Skeletal muscle satellite cell (primary cell): ENCODE data around the gene WIPF1. TPM values are rescaled to one million over a fixed set of nuclear protein-coding genes. Genes with fewer than 3 reads are reported as not detected.

Source experiments
- H3K27me3 ChIP-seq: 2 replicates; pipeline ENCODE4 v1.7.0; 2013; ENCODE audit warnings: low read length; ENCODE audit not compliant: control insufficient read depth, insufficient read depth
- H3K36me3 ChIP-seq: 2 replicates; pipeline ENCODE4 v1.7.0; 2013; ENCODE audit warnings: mild to moderate bottlenecking, control low read depth, low read length; ENCODE audit not compliant: insufficient read depth
- H3K4me1 ChIP-seq: 2 replicates; pipeline ENCODE4 v1.7.0; 2013; ENCODE audit warnings: low read length; ENCODE audit not compliant: control insufficient read depth, insufficient read depth
- H3K4me2 ChIP-seq: 2 replicates; pipeline ENCODE4 v1.7.0; 2013; ENCODE audit warnings: mild to moderate bottlenecking, low read length
- H3K4me3 ChIP-seq: 2 replicates; pipeline ENCODE4 v1.7.0; 2013; ENCODE audit warnings: low read length
- H3K9ac ChIP-seq: 2 replicates; pipeline ENCODE4 v1.7.0; 2013; ENCODE audit warnings: mild to moderate bottlenecking, low read depth, low read length, moderate library complexity
- H3K9me3 ChIP-seq: replicated peaks from 2 replicates; pipeline ENCODE4 v1.7.0; 2013; ENCODE audit warnings: mild to moderate bottlenecking, control low read depth, low read length
- total RNA-seq: library from RNA; depleted of rRNA; stranded (reverse); fragments of >200 nt; gene quantifications from 2 replicates; pipeline ENCODE4 v1.2.3, GENCODE V29; 2012; rRNA removed

The WIPF1 gene
- 15.7 and 19.0 TPM in 2 replicates for total RNA-seq

- no peaks in the 10 kb centered on the region for H3K9me3 ChIP-seq
- no peaks in the 10 kb centered on the region for H3K36me3 ChIP-seq
- H3K27me3 ChIP-seq, result no peaks in the 10 kb centered on the region
- peak within 1 kb of the TSS; percentile 38 for H3K4me2 ChIP-seq
- peak within 1 kb of the TSS; percentile 24 for H3K9ac ChIP-seq
- H3K4me1 ChIP-seq, result peaks cover 41% of the 10 kb centered on the region
- H3K4me3 ChIP-seq, result peak within 1 kb of the TSS; percentile 11
These were observed at the start of gene WIPF1 for GRCh38 chr2:174597345-174598047. WIPF1 (minus strand) TSS chr2:174597804; CDS start chr2:174585573, 12,231 bp downstream.

GRCh38 chr2:174645296-174645695 lies 47.7 kb upstream of the WIPF1 start:
- Histone ChIP-seq H3K4me3 (no peak overlapping the region), H3K9me3 (no peaks in the 10 kb centered on the region), H3K36me3 (no peaks in the 10 kb centered on the region), H3K4me2 (no peak overlapping the region), H3K27me3 (no peaks in the 10 kb centered on the region), H3K4me1 (no peaks in the 10 kb centered on the region), H3K9ac (no peak overlapping the region)

- no peak overlapping the region for H3K4me2 ChIP-seq
- no peaks in the 10 kb centered on the region for H3K4me1 ChIP-seq
- no peaks in the 10 kb centered on the region for H3K9me3 ChIP-seq
- H3K27me3 ChIP-seq, result no peaks in the 10 kb centered on the region
- H3K36me3 ChIP-seq, result no peaks in the 10 kb centered on the region
- no peak overlapping the region for H3K9ac ChIP-seq
- H3K4me3 ChIP-seq, result no peak overlapping the region
These were observed 46.8 kb upstream of the WIPF1 start for GRCh38 chr2:174644406-174644805.

GRCh38 chr2:174643356-174643755 lies 45.8 kb upstream of the WIPF1 start:
- H3K27me3 ChIP-seq, result no peaks in the 10 kb centered on the region
- H3K9ac ChIP-seq, result no peak overlapping the region
- no peak overlapping the region for H3K4me3 ChIP-seq
- H3K9me3 ChIP-seq, result no peaks in the 10 kb centered on the region
- no peak overlapping the region for H3K4me2 ChIP-seq
- no peaks in the 10 kb centered on the region for H3K4me1 ChIP-seq
- H3K36me3 ChIP-seq, result no peaks in the 10 kb centered on the region

- H3K4me3 ChIP-seq, result no peak overlapping the region
- no peak overlapping the region for H3K9ac ChIP-seq
- H3K27me3 ChIP-seq, result no peaks in the 10 kb centered on the region
- no peaks in the 10 kb centered on the region for H3K36me3 ChIP-seq
- H3K4me1 ChIP-seq, result peaks cover 7% of the 10 kb centered on the region
- H3K9me3 ChIP-seq, result no peaks in the 10 kb centered on the region
- no peak overlapping the region for H3K4me2 ChIP-seq
These were observed 43.6 kb upstream of the WIPF1 start for GRCh38 chr2:174641168-174641567.

GRCh38 chr2:174636987-174637386 lies 39.4 kb upstream of the WIPF1 start:
- Histone ChIP-seq H3K9ac (no peak overlapping the region), H3K4me1 (peaks cover 27% of the 10 kb centered on the region), H3K9me3 (no peaks in the 10 kb centered on the region), H3K4me2 (no peak overlapping the region), H3K36me3 (no peaks in the 10 kb centered on the region), H3K27me3 (no peaks in the 10 kb centered on the region), H3K4me3 (no peak overlapping the region)

GRCh38 chr2:174635776-174636404 lies 38.3 kb upstream of the WIPF1 start:
- H3K4me1 ChIP-seq, result peaks cover 37% of the 10 kb centered on the region

GRCh38 chr2:174635015-174635593 lies 37.5 kb upstream of the WIPF1 start:
- no peaks in the 10 kb centered on the region for H3K9me3 ChIP-seq
- no peak overlapping the region for H3K4me3 ChIP-seq
- no peak overlapping the region for H3K9ac ChIP-seq
- no peaks in the 10 kb centered on the region for H3K36me3 ChIP-seq
- H3K4me2 ChIP-seq, result no peak overlapping the region
- H3K4me1 ChIP-seq, result peaks cover 44% of the 10 kb centered on the region
- H3K27me3 ChIP-seq, result no peaks in the 10 kb centered on the region

More at GRCh38 chr2:174635776-174636404, 38.3 kb upstream of the WIPF1 start:
- H3K36me3 ChIP-seq, result no peaks in the 10 kb centered on the region
- H3K27me3 ChIP-seq, result no peaks in the 10 kb centered on the region
- no peaks in the 10 kb centered on the region for H3K9me3 ChIP-seq
- no peak overlapping the region for H3K4me3 ChIP-seq
- H3K4me2 ChIP-seq, result peak overlapping the region; percentile 16
- H3K9ac ChIP-seq, result peak overlapping the region; percentile 21

- Histone ChIP-seq H3K4me1 (peaks cover 44% of the 10 kb centered on the region), H3K9me3 (no peaks in the 10 kb centered on the region), H3K9ac (peak overlapping the region; percentile 6), H3K27me3 (no peaks in the 10 kb centered on the region), H3K4me3 (no peak overlapping the region), H3K36me3 (no peaks in the 10 kb centered on the region), H3K4me2 (no peak overlapping the region)
These were observed 36.8 kb upstream of the WIPF1 start for GRCh38 chr2:174634130-174635014.

- no peak overlapping the region for H3K4me2 ChIP-seq
- no peaks in the 10 kb centered on the region for H3K27me3 ChIP-seq
- H3K4me3 ChIP-seq, result no peak overlapping the region
- no peak overlapping the region for H3K9ac ChIP-seq
- no peaks in the 10 kb centered on the region for H3K9me3 ChIP-seq
- H3K36me3 ChIP-seq, result no peaks in the 10 kb centered on the region
- H3K4me1 ChIP-seq, result peaks cover 44% of the 10 kb centered on the region
These were observed 36.0 kb upstream of the WIPF1 start for GRCh38 chr2:174633623-174633930.
